Osteoblast (primary cell): ENCODE measurements around the gene EIF2B2. TPM values are rescaled to one million over a fixed set of nuclear protein-coding genes. Genes with fewer than 3 reads are reported as not detected.

ENCODE experiments used
- DNase-seq: peaks from one replicate; pipeline ENCODE4 v3.0.0; 2011; ENCODE audit warnings: low spot score, mixed read lengths; ENCODE audit not compliant: insufficient read length; ENCODE audit errors: missing footprints
- H2AFZ ChIP-seq: 2 replicates; pipeline ENCODE4 v1.6.0; 2011; ENCODE audit warnings: mild to moderate bottlenecking, low read length
- H3K27ac ChIP-seq: 2 replicates; pipeline ENCODE4 v1.5.1; 2011; ENCODE audit warnings: mild to moderate bottlenecking, low read depth, low read length, moderate library complexity
- H3K27me3 ChIP-seq: 2 replicates; pipeline ENCODE4 v1.6.0; 2012; ENCODE audit warnings: mild to moderate bottlenecking, control low read depth, inconsistent platforms, low read length, moderate library complexity; ENCODE audit not compliant: insufficient read depth
- H3K36me3 ChIP-seq: 2 replicates; pipeline ENCODE4 v1.5.1; 2011; ENCODE audit warnings: mild to moderate bottlenecking, low read length, control low read depth, moderate library complexity; ENCODE audit not compliant: insufficient read depth
- H3K4me1 ChIP-seq: 2 replicates; pipeline ENCODE4 v1.5.1; 2011; ENCODE audit warnings: mild to moderate bottlenecking, low read length, control low read depth, moderate library complexity; ENCODE audit not compliant: insufficient read depth
- H3K4me2 ChIP-seq: 2 replicates; pipeline ENCODE4 v1.6.0; 2011; ENCODE audit warnings: mild to moderate bottlenecking, low read length; ENCODE audit not compliant: insufficient read depth
- H3K4me3 ChIP-seq: fragments of 200-600 bp; sonication (generic); 3 replicates; pipeline ENCODE4 v1.5.1; 2012; ENCODE audit warnings: mild to moderate bottlenecking, low read length, inconsistent platforms; ENCODE audit not compliant: insufficient read depth
- H3K79me2 ChIP-seq: 2 replicates; pipeline ENCODE4 v1.6.0; 2012; ENCODE audit warnings: mild to moderate bottlenecking, low read length, control low read depth, inconsistent platforms; ENCODE audit not compliant: insufficient read depth
- H3K9me3 ChIP-seq: 2 replicates; pipeline ENCODE4 v1.5.1; 2011; ENCODE audit warnings: low read depth, low read length, control low read depth
- H4K20me1 ChIP-seq: 2 replicates; pipeline ENCODE4 v1.6.0; 2012; ENCODE audit warnings: mild to moderate bottlenecking, low read length, control low read depth; ENCODE audit not compliant: insufficient read depth
- total RNA-seq: library from RNA; depleted of rRNA; stranded (reverse); fragments of >200 nt; gene quantifications from 2 replicates; pipeline ENCODE4 v1.2.3, GENCODE V29; 2012
- TF ChIP-seq, protein P1 (sequence below): IDR thresholded peaks from 2 replicates; pipeline ENCODE4 v1.5.1; 2011; ENCODE audit warnings: mild to moderate bottlenecking, low read depth, low read length, moderate library complexity; ENCODE audit errors: extremely low read depth

The EIF2B2 gene
- total RNA-seq, 1 donor: 39.4 TPM

DNA sequence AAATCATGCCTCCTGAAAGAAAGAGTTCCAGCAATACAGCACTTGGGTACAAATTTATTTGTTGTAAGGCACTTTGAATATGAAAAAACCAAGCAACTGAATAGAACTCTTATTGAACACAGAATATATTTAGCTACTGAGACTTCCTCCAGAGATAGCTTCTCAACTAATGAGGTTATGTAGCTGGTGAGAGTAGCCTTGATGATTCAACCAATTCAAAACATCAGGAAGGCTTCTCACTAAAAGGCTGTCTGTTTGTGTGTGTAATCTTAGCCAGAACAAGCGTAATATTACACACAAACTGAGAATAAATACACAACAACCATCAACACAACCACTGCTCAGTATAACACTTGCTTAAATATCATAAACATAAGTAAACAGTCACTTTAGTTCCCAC, 20.4 kb downstream of the EIF2B2 start:
- no peak overlapping the region for H3K4me3 ChIP-seq
- H3K36me3 ChIP-seq: peaks cover 51% of the 10 kb centered on the region
- H3K27ac ChIP-seq: peak overlapping the region; percentile 2
- TF ChIP-seq, protein P1, sequence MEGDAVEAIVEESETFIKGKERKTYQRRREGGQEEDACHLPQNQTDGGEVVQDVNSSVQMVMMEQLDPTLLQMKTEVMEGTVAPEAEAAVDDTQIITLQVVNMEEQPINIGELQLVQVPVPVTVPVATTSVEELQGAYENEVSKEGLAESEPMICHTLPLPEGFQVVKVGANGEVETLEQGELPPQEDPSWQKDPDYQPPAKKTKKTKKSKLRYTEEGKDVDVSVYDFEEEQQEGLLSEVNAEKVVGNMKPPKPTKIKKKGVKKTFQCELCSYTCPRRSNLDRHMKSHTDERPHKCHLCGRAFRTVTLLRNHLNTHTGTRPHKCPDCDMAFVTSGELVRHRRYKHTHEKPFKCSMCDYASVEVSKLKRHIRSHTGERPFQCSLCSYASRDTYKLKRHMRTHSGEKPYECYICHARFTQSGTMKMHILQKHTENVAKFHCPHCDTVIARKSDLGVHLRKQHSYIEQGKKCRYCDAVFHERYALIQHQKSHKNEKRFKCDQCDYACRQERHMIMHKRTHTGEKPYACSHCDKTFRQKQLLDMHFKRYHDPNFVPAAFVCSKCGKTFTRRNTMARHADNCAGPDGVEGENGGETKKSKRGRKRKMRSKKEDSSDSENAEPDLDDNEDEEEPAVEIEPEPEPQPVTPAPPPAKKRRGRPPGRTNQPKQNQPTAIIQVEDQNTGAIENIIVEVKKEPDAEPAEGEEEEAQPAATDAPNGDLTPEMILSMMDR: no peak
- peaks cover 10% of the 10 kb centered on the region for H3K4me1 ChIP-seq
- no peaks in the 10 kb centered on the region for H3K27me3 ChIP-seq
- no peaks in the 10 kb centered on the region for H3K79me2 ChIP-seq
- H2AFZ ChIP-seq: no peak overlapping the region
- H3K9me3 ChIP-seq: no peaks in the 10 kb centered on the region
- H3K4me2 ChIP-seq: no peak overlapping the region
- no peak for DNase-seq
- peaks cover 4% of the 10 kb centered on the region for H4K20me1 ChIP-seq

DNA sequence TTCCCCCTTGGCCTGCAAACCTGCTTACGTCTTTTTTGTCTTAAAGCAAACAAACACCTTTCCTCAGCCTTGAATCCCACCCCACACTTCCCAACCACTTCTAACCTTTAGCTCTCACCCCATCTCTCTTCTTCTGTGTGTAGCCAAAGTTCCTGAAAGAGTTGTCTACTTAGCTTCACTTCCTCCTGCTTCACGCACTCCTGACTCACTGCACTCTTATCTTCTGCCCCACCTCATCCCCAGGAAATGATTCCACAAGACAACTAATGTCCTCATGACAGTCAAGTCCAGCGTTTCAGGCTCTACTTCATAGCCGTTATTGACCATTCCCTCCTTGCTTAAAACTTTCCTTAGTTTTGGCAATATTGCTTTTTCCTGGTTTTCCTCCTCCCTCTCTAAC, 22.4 kb downstream of the EIF2B2 start:
- Histone ChIP-seq H3K36me3 (peaks cover 40% of the 10 kb centered on the region), H3K27me3 (no peaks in the 10 kb centered on the region), H3K4me3 (no peak overlapping the region), H3K4me2 (peak overlapping the region; percentile 11), H3K4me1 (peaks cover 10% of the 10 kb centered on the region), H3K79me2 (no peaks in the 10 kb centered on the region), H2AFZ (no peak overlapping the region), H3K9me3 (no peaks in the 10 kb centered on the region), H4K20me1 (peaks cover 4% of the 10 kb centered on the region), H3K27ac (peak overlapping the region; percentile 49)
- TF ChIP-seq, protein P1: no peak
- no peak for DNase-seq

DNA sequence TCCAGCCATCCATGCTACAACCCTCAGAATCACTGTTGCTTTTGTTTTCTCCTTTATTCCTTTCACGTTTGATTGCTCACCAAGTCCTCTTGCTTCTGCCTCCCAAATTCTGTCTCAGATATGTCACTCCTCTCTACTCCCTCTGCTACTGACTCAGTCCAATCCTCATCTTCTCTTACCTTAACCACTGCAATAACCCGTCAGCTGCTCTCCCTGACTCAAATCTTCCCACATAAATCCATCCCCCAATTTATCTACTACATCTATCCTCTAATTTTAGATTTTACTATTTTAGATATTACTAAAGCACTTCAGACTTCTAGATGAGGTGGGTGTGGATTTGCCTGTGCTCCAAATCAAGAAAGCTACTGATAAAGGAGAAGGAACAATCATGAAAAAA, 23.2 kb downstream of the EIF2B2 start:
- H3K36me3 ChIP-seq: peaks cover 43% of the 10 kb centered on the region
- no peak overlapping the region for H3K4me3 ChIP-seq
- H2AFZ ChIP-seq: no peak overlapping the region
- H4K20me1 ChIP-seq: peaks cover 4% of the 10 kb centered on the region
- no peaks in the 10 kb centered on the region for H3K27me3 ChIP-seq
- H3K27ac ChIP-seq: peak overlapping the region; percentile 49
- H3K4me2 ChIP-seq: no peak overlapping the region
- H3K79me2 ChIP-seq: no peaks in the 10 kb centered on the region
- DNase-seq: no peak
- TF ChIP-seq, protein P1: no peak
- no peaks in the 10 kb centered on the region for H3K9me3 ChIP-seq
- H3K4me1 ChIP-seq: peaks cover 10% of the 10 kb centered on the region

DNA sequence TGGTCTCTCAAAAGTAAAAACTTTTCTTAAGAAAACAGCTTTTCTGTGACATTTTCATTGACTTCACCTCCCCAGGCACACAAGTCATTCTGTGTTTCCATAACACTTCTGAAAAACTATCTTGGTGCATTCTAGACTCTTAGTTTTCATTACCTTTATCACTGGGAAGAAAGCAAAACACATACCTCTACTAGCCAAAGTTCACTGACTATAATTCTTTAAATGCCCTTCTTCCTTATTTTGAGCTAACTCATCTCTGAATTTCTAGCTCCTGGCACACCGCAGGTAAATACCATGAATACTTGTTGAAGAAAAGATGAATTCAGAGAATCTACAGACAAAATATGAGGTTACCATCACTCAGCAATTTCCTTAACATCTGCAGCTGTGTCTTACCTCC, 27.4 kb downstream of the EIF2B2 start:
- Histone ChIP-seq H3K27me3 (no peaks in the 10 kb centered on the region), H3K36me3 (peaks cover 38% of the 10 kb centered on the region), H2AFZ (no peak overlapping the region), H3K9me3 (no peaks in the 10 kb centered on the region), H3K79me2 (no peaks in the 10 kb centered on the region), H4K20me1 (no peaks in the 10 kb centered on the region), H3K4me1 (peaks cover 6% of the 10 kb centered on the region), H3K27ac (no peak overlapping the region), H3K4me2 (no peak overlapping the region), H3K4me3 (no peak overlapping the region)
- TF ChIP-seq, protein P1: no peak
- no peak for DNase-seq
